Activated T-cell treated with anti-CD3 and anti-CD28 coated beads for 48 hours (primary cell): ENCODE results near the gene OBP2A.
"Not testable (repeated sequence)": the region's sequence is repeated elsewhere in the genome, so short reads cannot be mapped to it uniquely, and the experiment has no call there.

Source experiments
- DNase-seq: peaks from one replicate; pipeline ENCODE4 v3.0.0-alpha.2; 2020; ENCODE audit warnings: low read depth

The OBP2A gene, protein sequence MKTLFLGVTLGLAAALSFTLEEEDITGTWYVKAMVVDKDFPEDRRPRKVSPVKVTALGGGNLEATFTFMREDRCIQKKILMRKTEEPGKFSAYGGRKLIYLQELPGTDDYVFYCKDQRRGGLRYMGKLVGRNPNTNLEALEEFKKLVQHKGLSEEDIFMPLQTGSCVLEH

GRCh38 chr9:135545646-135546176 lies at the start of gene OBP2A:
OBP2A (plus strand) TSS chr9:135546126; CDS start chr9:135546181, 55 bp downstream.
- not testable (repeated sequence) for DNase-seq

DNA sequence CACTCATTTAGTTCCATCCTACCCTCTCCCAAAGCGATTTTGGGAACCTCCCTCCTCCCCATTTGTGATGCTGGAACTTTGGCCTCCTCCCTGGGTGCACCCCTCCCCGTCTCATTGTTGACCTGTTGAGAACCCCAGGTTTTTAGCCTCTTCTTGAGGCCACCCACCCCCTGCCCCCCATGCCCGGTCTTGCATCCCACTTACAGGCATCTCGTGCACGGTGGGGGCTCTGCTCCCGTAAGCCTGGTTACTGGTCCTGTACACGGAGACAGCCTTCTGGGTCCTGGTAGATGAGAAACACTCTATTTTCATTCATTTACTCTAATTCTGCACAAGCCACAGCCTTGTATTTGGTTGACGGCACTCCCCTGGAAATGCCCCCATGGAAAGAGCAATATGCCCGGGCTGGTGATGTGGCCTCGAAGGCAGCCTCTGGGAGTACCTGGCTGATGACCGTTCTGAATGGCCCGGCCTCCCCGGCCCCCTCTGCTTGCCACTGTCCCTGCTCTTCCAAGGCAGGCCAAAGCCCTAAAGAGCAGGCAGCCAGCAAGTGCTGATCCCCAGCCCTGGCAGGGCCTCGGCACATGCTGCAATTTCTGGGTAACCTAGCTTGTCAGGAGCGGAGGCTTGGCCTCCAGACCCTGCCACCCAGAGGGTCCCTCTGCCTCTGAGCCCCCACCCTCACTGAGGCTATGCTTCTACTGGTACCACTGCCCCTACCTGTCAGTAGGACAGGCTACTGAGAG lies 47.4 kb upstream of the OBP2A start:
- no peak for DNase-seq

DNA sequence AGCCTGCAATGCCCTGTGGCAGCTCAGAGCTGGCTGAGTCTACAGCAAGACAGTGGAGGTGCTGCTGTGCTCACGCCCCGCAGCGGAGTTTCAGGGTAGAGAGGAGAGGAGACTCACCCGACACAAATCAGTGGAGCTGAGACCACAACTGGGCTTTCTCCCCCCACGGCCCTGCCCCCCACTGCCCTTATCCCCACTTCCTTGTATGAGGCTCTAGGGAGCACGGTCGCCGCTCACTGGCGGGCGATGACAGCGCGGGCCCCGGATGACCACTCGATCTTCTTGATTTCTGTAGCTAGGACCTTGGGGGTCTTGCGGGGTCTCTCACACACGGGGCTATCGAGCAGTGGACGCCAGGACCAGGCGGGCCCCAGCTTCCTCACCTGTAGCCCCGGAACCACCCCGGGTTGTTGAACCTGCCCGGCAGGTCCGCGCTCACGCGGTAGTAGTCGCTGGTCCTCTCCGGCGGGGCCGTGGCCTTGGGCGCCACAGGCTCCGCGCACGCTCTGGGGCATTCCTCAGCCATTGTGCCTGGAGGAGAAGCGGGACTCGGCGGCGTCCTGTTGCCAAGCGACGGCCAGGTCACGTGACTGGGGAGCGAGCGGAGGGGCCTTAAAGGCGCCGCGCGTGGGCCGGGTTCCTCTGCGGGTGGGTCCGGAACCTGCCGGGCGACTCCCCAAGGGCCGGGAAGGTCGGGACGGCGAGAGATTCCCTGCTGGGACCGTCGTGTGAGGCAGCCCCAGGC lies 46.4 kb upstream of the OBP2A start:
- DNase-seq, result peak; percentile 82

DNA sequence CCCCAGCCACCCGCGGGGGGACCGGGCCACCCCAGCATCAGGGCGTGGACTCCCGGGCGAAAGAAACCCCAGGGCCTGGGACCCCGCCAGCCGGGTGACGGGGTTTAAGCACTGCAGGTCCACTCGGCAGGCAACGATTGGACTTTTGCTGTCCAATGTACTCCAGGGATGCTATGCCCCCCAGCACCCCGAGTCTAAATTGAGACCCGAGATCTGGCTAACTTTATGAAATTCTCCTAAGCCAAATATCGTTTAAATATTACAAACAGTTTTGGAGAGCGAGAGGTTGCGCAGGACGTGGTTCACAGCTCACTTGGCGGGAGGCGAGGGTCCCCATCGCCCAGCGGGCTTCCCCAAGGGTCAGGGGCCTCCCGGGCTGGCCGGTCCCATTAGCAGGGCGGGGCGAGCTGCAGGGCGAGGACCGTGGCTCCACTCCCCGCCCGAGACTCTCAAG lies 45.8 kb upstream of the OBP2A start:
- DNase-seq, result no peak

- DNase-seq, result peak; percentile 87
Observed at GRCh38 chr9:135500525-135501260, 45.2 kb upstream of the OBP2A start, which contains the start of gene MRPS2. MRPS2 (plus strand) TSS chr9:135500682; CDS start chr9:135500711, 29 bp downstream.

- DNase-seq, result no peak
Observed at GRCh38 chr9:135501261-135502167, 44.4 kb upstream of the OBP2A start.

DNA sequence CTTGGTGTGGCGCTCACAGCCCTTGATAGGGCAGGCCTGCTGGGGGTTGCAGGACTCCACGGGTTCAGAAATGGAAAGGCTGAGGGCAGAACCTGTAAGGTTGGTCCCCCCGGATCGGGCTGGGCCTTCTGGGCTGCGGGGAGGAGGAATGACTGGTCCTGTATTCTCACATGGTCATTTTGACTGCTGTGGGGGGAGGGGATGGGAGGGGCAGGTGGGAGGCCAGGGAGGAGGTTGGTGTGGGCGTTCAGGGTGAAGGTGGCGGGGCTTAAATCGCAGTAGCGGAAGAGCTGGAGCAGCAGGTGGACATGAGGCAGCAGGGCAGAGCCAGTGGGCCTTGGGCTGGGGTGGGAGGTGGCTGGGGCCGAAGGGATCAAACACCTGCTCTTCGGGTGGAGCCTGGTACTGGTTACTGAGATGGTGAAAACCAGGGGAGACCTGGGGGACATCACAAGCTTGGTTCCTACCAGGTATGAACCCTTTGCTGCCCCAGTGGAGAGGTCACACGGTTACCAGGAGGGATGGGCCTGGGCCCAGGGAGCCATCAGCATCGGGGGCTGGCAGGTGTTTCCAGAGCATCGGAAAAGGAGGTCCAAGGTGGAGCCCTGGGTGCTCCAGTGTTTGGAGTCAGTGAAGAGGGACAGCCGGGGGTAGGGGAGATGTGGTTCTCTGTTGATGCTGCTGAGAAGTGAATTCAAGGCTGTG lies 43.6 kb upstream of the OBP2A start:
- DNase-seq, result no peak

DNA sequence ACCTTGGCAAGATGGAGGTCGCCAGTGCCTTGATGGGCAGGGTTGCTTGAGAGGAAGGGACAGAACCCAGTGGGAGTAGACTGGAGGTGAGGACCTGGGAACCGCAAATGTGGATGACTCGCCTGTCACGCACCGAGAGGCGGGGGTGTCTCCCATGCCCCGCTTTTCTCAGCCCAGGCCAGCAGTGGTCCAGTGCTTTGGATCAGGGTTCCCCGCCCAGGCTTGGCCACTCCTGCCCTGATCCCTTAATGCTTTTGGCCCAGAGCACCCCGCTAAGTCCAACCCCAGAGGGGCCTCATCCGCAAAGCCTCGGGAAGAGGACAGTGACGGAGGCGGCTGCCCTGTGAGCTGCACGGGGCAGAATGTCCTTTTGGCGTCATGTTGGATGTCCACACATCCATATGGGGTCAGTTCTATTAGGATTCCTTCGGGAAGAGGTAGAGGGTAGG lies 43.0 kb upstream of the OBP2A start:
- DNase-seq, result no peak

DNA sequence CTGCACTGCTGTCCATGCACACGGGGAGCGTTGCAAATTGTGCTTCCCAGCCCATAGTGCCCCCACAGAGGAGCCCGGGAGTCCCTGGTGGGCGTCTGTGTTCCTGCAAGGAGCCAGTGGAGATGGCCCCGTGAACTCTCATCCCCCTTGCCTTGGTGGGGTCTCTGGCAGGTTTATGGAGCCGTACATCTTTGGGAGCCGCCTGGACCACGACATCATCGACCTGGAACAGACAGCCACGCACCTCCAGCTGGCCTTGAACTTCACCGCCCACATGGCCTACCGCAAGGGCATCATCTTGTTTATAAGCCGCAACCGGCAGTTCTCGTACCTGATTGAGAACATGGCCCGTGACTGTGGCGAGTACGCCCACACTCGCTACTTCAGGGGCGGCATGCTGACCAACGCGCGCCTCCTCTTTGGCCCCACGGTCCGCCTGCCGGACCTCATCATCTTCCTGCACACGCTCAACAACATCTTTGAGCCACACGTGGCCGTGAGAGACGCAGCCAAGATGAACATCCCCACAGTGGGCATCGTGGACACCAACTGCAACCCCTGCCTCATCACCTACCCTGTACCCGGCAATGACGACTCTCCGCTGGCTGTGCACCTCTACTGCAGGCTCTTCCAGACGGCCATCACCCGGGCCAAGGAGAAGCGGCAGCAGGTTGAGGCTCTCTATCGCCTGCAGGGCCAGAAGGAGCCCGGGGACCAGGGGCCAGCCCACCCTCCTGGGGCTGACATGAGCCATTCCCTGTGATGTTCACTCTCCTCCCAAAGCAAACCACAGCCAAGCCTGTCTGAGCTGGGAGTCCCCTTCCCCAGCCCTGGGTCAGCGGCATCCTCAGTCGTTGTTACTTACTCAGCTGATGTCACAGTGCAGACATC lies 42.3 kb upstream of the OBP2A start:
- no peak for DNase-seq

- peak; percentile 49 for DNase-seq
Observed at GRCh38 chr9:135504262-135505243, 41.4 kb upstream of the OBP2A start.

GRCh38 chr9:135505406-135506187 lies 40.3 kb upstream of the OBP2A start:
- no peak for DNase-seq

DNA sequence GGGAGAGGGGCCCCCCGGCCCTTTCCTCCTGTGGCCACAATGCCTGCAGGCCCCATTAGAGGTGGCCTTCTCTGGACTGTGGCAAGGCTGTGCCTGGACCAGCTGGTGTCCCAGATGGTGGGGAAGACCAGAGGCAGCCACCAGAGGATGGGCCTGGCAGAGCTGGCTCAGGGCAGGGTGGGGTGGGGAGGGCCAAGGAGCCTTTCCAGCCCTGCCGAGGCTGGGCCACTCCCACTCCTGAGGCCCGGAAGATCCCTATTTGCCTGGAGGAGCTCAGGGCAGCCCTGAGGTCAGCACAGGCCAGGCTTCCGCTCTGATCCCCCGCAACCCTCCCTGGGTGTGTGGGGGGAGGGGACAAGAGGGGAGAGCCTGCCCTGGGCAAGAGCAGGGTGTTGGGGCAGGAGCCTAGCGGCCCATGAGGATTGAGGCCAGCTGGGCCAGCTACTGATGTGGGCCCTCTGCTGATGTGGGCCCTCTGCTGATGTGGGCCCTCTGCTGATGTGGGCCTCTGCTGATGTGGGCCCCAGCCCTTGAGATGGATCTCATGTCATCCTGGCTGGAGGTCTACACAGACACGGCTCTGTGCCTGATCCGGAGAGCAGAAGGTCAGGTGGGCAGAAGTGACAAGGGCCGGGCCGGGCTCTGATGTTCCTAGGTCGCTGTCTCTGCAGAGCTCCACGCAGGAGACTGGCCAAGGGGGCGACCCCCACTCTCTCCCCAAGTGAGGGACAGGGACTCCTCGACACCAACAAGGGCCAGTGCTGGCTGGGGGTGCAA lies 39.4 kb upstream of the OBP2A start:
- no peak for DNase-seq

GRCh38 chr9:135507104-135508035 lies 38.6 kb upstream of the OBP2A start:
- no peak for DNase-seq

DNA sequence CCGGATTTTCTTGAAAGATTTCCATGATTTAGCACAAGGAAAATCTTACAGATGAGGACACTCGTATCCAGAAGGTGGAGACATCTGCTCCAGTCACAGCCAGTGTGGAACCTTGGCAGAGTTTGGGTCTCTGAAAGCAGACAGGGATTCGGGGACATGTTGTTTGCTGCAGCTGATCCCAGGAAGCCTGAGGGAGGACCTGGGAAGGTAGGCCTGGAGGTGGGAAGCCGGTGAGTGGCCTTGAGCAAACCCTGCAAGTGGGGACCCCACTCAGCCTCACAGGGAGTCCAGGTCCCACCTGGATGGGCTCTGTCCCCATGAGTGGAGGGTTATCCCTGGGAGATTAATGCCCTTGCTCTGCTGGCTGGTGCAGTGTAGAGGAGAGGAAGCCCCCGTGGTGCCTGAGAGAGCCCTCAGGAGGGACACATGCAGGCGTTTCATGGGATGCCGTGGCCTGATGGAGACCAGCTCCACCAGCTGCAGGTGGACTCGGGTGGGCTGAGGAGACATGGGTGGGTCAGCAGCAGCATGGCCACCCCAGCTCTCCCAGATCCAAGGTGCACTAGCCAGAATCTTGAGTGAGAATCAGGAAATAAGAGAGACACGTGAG lies 37.6 kb upstream of the OBP2A start:
- no peak for DNase-seq

DNA sequence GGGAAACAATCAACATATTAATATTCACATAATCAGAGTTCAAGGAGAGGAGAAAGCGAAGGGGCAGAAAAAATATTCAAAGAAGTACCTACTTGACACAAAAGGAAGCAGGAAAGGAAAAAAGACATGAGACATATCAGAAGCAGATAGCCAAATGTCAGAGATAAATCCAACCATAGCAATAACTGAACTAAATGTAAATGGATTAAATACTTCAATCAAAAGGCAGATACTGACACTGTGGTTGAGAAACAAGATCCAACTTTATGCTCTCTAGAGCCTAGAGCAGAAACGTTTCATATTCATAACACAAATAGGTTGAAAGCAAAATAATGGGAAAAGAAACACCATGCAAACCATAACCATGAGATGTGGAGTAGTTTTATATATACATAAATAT lies 36.5 kb upstream of the OBP2A start:
- DNase-seq, result no peak
